Spinal cord (tissue), 10 donors: ENCODE data around the gene CDK13. TPM values are rescaled to one million over a fixed set of nuclear protein-coding genes. Genes with fewer than 3 reads are reported as not detected.
"Not testable (repeated sequence)": the region's sequence is repeated elsewhere in the genome, so short reads cannot be mapped to it uniquely, and the experiment has no call there.

Experiments used
- DNase-seq, 6 donors: peaks; one replicate each; pipeline versions ENCODE4 v3.0.0 to v3.0.0-alpha.2; 2013 to 2015; ENCODE audit warnings: low spot score in 6 of 6, low read depth in 4 of 6
- H3K27ac ChIP-seq: one replicate; pipeline ENCODE4 v1.5.1; 2013; ENCODE audit warnings: low read depth, low read length, control low read depth
- H3K27me3 ChIP-seq: one replicate; pipeline ENCODE4 v1.6.1; 2013; ENCODE audit warnings: low read length; ENCODE audit not compliant: control insufficient read depth, insufficient read depth
- H3K36me3 ChIP-seq: one replicate; pipeline ENCODE4 v1.6.1; 2013; ENCODE audit warnings: low read length; ENCODE audit not compliant: control insufficient read depth, insufficient read depth
- H3K4me1 ChIP-seq: one replicate; pipeline ENCODE4 v1.6.1; 2013; ENCODE audit warnings: low read length; ENCODE audit not compliant: control insufficient read depth, insufficient read depth
- H3K4me3 ChIP-seq: one replicate; pipeline ENCODE4 v1.5.1; 2013; ENCODE audit warnings: low read depth, low read length, control low read depth
- H3K9me3 ChIP-seq: one replicate; pipeline ENCODE4 v1.6.1; 2013; ENCODE audit warnings: low read length; ENCODE audit not compliant: control insufficient read depth, insufficient read depth
- WGBS: methylation state at CpG from one replicate; pipeline ENCODE4 v1.1.5; 2013; ENCODE audit warnings: missing lambda C conversion rate; ENCODE audit not compliant: insufficient coverage; 5-methylcytosine and 5-hydroxymethylcytosine counted together
- long read RNA-seq, 4 donors: transcript quantifications; one replicate each; lab custom pipeline, GENCODE V29; 2026
- polyA plus RNA-seq, 2 donors: library from polyadenylated mRNA; unstranded; fragments of 120-200 nt; gene quantifications; one replicate each; pipeline ENCODE4 v1.2.1, GENCODE V29; 2013; ENCODE audit not compliant: insufficient read length in 2 of 2
- total RNA-seq, 2 donors: library from RNA; depleted of rRNA in 1 of 2; stranded (reverse); fragments of 120-200 nt in 1 of 2; fragments of >200 nt in 1 of 2; gene quantifications; one replicate each; pipeline versions ENCODE4 v1.2.3 to v1.2.4, GENCODE V29; 2013 to 2014
- donor health status: healthy.

The CDK13 gene
- total RNA-seq (10 to 100 TPM; 68.1 to 94.7 TPM), polyA plus RNA-seq (10 to 100 TPM; 43.9 to 48.0 TPM)
- long read RNA-seq, donor 1, partial matches to known transcripts: 0 of 6 reads
- long read RNA-seq, donor 1, other reads (novel, unspliced or antisense): 0 of 6 reads
- long read RNA-seq, donor 2, full-length matches to known transcripts: 4 of 4 reads
- long read RNA-seq, donor 2, partial matches to known transcripts: 0 of 4 reads
- long read RNA-seq, donor 2, other reads (novel, unspliced or antisense): 0 of 4 reads
- long read RNA-seq, donor 3, full-length matches to known transcripts: 5 of 5 reads
- long read RNA-seq, donor 3, partial matches to known transcripts: 0 of 5 reads
- long read RNA-seq, donor 3, other reads (novel, unspliced or antisense): 0 of 5 reads
- long read RNA-seq, donor 4, full-length matches to known transcripts: 10 of 345 reads
- long read RNA-seq, donor 4, partial matches to known transcripts: 30 of 345 reads
- long read RNA-seq, donor 4, other reads (novel, unspliced or antisense): 305 of 345 reads

GRCh38 chr7:39949971-39950472 lies at the start of gene CDK13:
Gene CDK13 (plus strand): TSS chr7:39950256. CDS start chr7:39950642, 386 bp downstream.
- 0% methylated on average over 59 of the region's 59 CpGs for WGBS
- Histone ChIP-seq H3K9me3 (no peaks in the 10 kb centered on the region), H3K4me1 (peaks cover 5% of the 10 kb centered on the region), H3K4me3 (peak within 1 kb of the TSS; percentile 97), H3K36me3 (peaks cover 10% of the 10 kb centered on the region), H3K27ac (peak within 1 kb of the TSS; percentile 99), H3K27me3 (no peaks in the 10 kb centered on the region)
- DNase-seq: peak; percentile 50 to 92 (median 68)

DNA sequence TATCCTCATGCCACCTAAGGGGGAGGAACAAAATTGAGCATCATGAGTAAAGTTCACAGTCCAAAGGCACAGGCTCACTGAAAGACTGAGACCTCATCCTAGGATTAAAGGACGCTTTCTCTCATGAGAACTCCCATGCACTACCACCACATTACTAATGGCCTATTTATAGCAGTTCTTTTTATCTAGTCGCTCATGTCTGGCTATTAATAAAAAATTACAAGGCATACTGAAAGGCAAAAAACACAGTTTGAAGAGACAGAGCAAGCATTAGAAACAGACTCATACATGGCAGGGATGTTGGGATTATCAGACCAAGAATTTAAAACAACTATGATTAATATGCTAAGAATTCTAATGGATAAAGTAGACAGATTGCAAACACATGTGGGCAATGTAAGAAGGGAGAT lies 46.0 kb upstream of the CDK13 start:
- 90% methylated on average over 2 of the region's 2 CpGs for WGBS
- DNase-seq: no peak

DNA sequence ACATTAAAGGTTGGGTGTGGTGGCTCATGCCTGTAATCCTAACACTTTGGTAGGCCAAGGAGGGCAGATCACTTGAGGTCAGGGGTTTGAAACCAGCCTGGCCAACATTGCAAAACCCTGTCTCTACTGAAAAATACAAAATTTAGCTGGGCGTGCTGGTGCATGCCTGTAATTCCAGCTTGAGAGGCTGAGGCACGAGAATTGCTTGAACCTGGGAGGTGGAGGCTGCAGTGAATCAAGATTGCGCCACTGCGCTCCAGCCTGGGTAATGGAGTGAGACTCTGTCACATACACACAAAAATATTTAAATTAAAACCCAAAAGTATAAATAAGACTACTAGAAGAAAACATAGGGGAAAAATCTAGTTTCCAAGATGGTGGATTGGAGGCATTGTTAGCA lies 41.9 kb upstream of the CDK13 start:
- DNase-seq: no peak
- WGBS: no CpG with 5 or more reads among the region's 4 CpGs
- no peaks in the 10 kb centered on the region for H3K4me1 ChIP-seq
- no peaks in the 10 kb centered on the region for H3K36me3 ChIP-seq
- H3K27ac ChIP-seq: no peak overlapping the region
- H3K9me3 ChIP-seq: peaks cover 3% of the 10 kb centered on the region
- H3K4me3 ChIP-seq: no peak overlapping the region
- no peaks in the 10 kb centered on the region for H3K27me3 ChIP-seq

More for the DNA sequence above, 46.0 kb upstream of the CDK13 start:
- Histone ChIP-seq H3K27ac (no peak overlapping the region), H3K9me3 (peaks cover 3% of the 10 kb centered on the region), H3K4me3 (no peak overlapping the region), H3K27me3 (no peaks in the 10 kb centered on the region), H3K4me1 (no peaks in the 10 kb centered on the region), H3K36me3 (no peaks in the 10 kb centered on the region)

- no peaks in the 10 kb centered on the region for H3K36me3 ChIP-seq
- H3K27me3 ChIP-seq: no peaks in the 10 kb centered on the region
- no peak overlapping the region for H3K4me3 ChIP-seq
- DNase-seq: peak in 1 of 6 donors; percentile 2
- peaks cover 3% of the 10 kb centered on the region for H3K9me3 ChIP-seq
- H3K4me1 ChIP-seq: no peaks in the 10 kb centered on the region
- WGBS: 82% methylated on average over 2 of the region's 4 CpGs
- H3K27ac ChIP-seq: no peak overlapping the region
These were observed 41.1 kb upstream of the CDK13 start for GRCh38 chr7:39908973-39909372.

DNA sequence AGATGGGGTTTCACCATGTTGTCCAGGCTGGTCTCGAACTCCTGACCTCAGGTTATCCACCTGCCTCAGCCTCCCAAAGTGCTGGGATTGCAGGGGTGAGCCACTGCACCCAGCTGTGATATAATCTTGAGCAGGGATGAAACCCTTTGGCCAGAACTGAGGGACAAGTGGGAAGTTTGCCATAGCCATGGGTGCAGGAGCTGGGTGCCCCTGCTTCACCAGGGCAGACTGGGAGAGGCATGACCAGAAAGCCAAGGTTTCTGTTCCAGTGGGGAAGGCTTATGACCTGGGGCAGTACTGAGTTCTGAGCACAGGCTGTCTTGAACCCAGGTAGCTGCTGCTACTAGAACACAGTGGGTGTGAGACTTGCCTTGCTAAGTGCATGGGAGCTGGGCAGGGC lies 40.5 kb upstream of the CDK13 start:
- Histone ChIP-seq H3K4me3 (no peak overlapping the region), H3K36me3 (no peaks in the 10 kb centered on the region), H3K27ac (no peak overlapping the region), H3K4me1 (no peaks in the 10 kb centered on the region), H3K9me3 (peaks cover 3% of the 10 kb centered on the region), H3K27me3 (no peaks in the 10 kb centered on the region)
- WGBS: 100% methylated on average over 1 of the region's 1 CpG
- no peak for DNase-seq

GRCh38 chr7:39910108-39910869 lies 39.8 kb upstream of the CDK13 start:
- H3K36me3 ChIP-seq: no peaks in the 10 kb centered on the region
- H3K4me1 ChIP-seq: no peaks in the 10 kb centered on the region
- no peak for DNase-seq
- 67% methylated on average over 5 of the region's 7 CpGs for WGBS
- H3K27ac ChIP-seq: no peak overlapping the region
- H3K4me3 ChIP-seq: no peak overlapping the region
- H3K27me3 ChIP-seq: no peaks in the 10 kb centered on the region
- H3K9me3 ChIP-seq: peaks cover 3% of the 10 kb centered on the region

DNA sequence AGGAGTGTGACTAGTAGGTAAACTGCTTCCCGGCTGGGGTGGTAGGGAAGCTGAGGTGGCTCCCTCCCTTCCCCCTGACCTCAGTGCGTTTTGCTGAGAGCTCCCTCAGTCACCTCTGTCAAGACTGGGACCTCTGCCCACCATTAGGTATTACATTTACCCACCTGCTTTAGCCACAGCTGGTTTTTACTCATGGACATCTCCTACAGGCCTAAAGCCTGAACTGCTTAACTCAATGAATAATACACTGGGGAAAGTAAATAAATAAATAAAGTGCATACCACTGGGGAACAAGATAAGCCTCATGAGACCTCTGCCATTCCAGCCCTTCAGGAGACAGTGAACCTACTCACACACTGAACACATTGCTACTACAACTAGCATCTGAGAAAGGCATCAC lies 38.9 kb upstream of the CDK13 start:
- H3K4me1 ChIP-seq: no peaks in the 10 kb centered on the region
- H3K36me3 ChIP-seq: no peaks in the 10 kb centered on the region
- DNase-seq: no peak
- H3K27ac ChIP-seq: no peak overlapping the region
- H3K9me3 ChIP-seq: peaks cover 3% of the 10 kb centered on the region
- H3K27me3 ChIP-seq: no peaks in the 10 kb centered on the region
- WGBS: 57% methylated on average over 1 of the region's 2 CpGs
- H3K4me3 ChIP-seq: no peak overlapping the region

DNA sequence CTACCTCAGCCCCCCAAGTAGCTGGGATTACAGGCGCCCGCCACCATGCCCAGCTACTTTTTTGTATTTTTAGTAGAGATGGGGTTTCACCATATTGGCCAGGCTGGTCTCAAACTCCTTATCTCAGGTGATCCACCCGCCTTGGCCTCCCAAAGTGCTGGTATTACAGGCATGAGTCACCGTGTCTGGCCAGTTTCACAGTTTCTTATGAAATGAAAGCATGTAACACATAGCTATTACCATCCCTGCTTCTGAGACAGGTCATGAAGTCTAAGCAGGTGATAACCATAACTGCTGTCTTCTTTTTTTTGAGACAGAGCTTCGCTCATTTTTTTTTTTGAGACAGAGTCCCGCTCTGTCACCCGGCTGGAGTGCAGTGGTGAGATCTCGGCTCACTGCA lies 34.2 kb upstream of the CDK13 start:
- 85% methylated on average over 5 of the region's 8 CpGs for WGBS
- DNase-seq: not testable (repeated sequence)

DNA sequence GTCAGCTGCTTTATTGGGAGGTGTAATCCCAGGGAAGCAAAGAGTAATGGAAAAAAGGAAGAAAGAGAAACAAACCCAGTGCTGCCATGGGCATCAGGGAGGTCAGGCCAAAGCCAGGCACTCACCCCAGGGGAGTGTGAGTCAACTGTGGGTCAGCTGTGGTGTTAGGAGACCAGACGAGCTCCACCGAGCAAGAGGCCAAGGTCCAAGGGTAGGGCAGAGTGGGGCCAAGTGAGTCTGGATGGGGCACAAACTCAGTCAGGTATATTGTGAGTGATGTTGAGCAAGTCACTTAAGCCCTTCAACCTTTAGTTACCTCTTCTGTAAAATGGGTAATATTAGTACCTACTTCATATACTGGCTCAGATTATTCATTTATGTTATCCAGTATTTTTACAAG lies 30.4 kb upstream of the CDK13 start:
- WGBS: 80% methylated on average over 2 of the region's 2 CpGs
- no peaks in the 10 kb centered on the region for H3K36me3 ChIP-seq

More for the DNA sequence above, 34.2 kb upstream of the CDK13 start:
- not testable (repeated sequence) for H3K4me1 ChIP-seq, H3K27ac ChIP-seq, H3K9me3 ChIP-seq, H3K4me3 ChIP-seq, H3K36me3 ChIP-seq, H3K27me3 ChIP-seq

More for the DNA sequence above, 30.4 kb upstream of the CDK13 start:
- Histone ChIP-seq H3K27ac (no peak overlapping the region), H3K27me3 (no peaks in the 10 kb centered on the region), H3K9me3 (no peaks in the 10 kb centered on the region), H3K4me3 (no peak overlapping the region), H3K4me1 (no peaks in the 10 kb centered on the region)
- no peak for DNase-seq
